BE2C (cell line): ENCODE results near the gene CLEC19A.
A peak's percentile ranks its signal among the peaks of the same experiment; 100 is the strongest.

ENCODE experiments used
- DNase-seq: peaks from one replicate; pipeline ENCODE4 v3.0.0-alpha.2; 2020
- H3K27me3 ChIP-seq: fragments of 250-450 bp; sonication (Bioruptor Pico); 2 replicates; pipeline ENCODE4 v1.5.1; 2020; ENCODE audit warnings: mild to moderate bottlenecking
- H3K36me3 ChIP-seq: fragments of 250-450 bp; sonication (Bioruptor Pico); 2 replicates; pipeline ENCODE4 v1.5.1; 2020; ENCODE audit warnings: mild to moderate bottlenecking
- H3K4me1 ChIP-seq: fragments of 250-450 bp; sonication (Bioruptor Pico); 2 replicates; pipeline ENCODE4 v1.5.1; 2020
- H3K4me3 ChIP-seq: 2 replicates; pipeline ENCODE4 v1.5.1; 2011; ENCODE audit warnings: low read depth, low read length
- H3K9me3 ChIP-seq: fragments of 250-450 bp; sonication (Bioruptor Pico); 2 replicates; pipeline ENCODE4 v1.5.1; 2020
- CTCF ChIP-seq: IDR thresholded peaks from 2 replicates; pipeline ENCODE4 v1.5.1; 2012; ENCODE audit warnings: mild to moderate bottlenecking, low read depth, low read length

CLEC19A gene

DNA sequence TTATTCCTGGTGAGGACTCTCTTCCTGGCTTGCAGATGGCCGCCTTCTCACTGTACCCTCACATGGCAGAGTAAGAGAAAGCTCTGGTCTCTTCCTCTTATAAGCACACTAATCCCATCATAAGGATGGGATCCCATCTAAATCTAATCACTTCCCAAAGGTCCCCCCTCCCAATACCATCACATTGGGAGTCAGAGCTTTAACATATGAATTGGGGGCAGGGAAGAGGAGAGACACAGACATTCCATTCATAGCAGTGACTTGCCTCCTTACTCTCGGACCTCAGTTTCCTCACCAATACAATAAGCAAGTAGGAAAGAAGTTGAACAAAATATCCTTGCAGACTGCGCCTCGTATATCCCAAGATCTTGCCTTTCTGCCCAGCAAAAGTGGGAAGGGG, 1.7 kb downstream of the CLEC19A start:
- H3K36me3 ChIP-seq = no peaks in the 10 kb centered on the region
- no peaks in the 10 kb centered on the region for H3K27me3 ChIP-seq
- no peak for TF ChIP-seq CTCF
- no peaks in the 10 kb centered on the region for H3K9me3 ChIP-seq
- H3K4me3 ChIP-seq = no peak overlapping the region
- DNase-seq = no peak
- H3K4me1 ChIP-seq = no peaks in the 10 kb centered on the region

DNA sequence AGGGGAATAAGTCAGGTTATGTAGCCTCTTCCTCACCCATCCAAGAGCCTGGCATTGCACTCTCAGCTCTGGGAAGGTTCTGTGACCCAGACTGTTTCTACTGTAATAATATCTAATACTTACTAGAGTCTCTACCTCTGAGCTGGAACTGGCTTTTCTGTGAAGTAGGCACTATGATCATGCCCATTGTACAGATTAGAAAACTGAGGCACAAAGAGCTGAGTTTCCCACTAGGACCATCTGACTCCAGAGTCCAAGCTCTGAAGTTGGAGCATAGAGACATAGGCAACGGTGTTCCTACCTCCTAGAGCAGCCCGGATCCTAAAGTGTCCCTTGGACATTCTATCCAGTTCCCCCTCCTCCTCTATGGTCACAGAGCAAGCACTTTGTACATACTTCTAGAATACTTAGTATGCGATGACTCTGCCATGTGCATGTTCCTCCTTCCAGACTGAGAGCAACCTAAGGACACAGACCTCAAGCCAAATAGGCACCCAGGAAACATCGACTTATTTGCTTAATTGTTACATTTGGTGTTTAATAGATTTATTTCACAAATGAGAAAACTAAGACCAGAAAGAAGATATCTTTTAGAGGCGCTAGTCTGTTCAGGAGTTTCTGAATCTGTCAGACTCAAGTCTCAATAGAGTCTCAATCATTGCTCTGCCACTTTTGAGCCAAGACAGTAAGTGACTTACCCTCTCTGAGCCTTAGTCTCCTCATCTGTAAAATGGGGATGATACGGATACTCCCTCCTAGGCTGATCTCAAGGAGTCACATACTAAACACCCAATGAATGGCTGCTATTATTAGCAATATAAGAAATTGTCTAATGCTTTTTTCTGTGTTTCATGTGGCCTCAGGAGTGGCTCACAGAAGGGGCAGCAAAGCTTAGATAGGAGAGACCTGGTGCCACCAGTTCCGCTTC, 3.6 kb downstream of the CLEC19A start:
- Histone ChIP-seq H3K4me1 (no peaks in the 10 kb centered on the region), H3K27me3 (no peaks in the 10 kb centered on the region), H3K4me3 (no peak overlapping the region), H3K9me3 (no peaks in the 10 kb centered on the region), H3K36me3 (no peaks in the 10 kb centered on the region)
- TF ChIP-seq CTCF = no peak
- no peak for DNase-seq

GRCh38 chr16:19289811-19290485, 4.4 kb downstream of the CLEC19A start:
- no peaks in the 10 kb centered on the region for H3K27me3 ChIP-seq
- no peaks in the 10 kb centered on the region for H3K36me3 ChIP-seq
- no peak for TF ChIP-seq CTCF
- H3K4me1 ChIP-seq = no peaks in the 10 kb centered on the region
- no peak overlapping the region for H3K4me3 ChIP-seq
- DNase-seq = peak; percentile 8
- no peaks in the 10 kb centered on the region for H3K9me3 ChIP-seq

DNA sequence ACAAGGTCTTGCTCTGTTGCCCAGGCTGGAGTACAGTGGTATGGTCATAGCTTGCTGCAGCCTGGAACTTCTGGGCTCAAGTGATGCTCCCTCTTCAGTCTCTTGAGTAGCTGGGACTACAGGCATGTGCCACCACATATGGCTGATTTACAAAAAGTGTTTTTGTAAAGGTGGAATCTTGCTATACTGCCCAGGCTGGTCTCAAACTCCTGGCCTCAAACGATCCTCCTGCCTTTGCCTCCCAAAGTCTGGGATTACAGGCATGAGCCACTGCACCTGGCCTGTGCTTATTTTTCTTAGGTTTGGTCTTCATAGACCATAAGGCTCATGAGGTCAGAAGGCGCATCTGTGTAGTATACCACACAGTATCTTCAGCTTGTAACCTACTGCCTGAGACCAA, 5.3 kb downstream of the CLEC19A start:
- no peak for TF ChIP-seq CTCF
- no peaks in the 10 kb centered on the region for H3K9me3 ChIP-seq
- no peaks in the 10 kb centered on the region for H3K27me3 ChIP-seq
- H3K36me3 ChIP-seq = no peaks in the 10 kb centered on the region
- H3K4me3 ChIP-seq = no peak overlapping the region
- no peak for DNase-seq
- no peaks in the 10 kb centered on the region for H3K4me1 ChIP-seq

DNA sequence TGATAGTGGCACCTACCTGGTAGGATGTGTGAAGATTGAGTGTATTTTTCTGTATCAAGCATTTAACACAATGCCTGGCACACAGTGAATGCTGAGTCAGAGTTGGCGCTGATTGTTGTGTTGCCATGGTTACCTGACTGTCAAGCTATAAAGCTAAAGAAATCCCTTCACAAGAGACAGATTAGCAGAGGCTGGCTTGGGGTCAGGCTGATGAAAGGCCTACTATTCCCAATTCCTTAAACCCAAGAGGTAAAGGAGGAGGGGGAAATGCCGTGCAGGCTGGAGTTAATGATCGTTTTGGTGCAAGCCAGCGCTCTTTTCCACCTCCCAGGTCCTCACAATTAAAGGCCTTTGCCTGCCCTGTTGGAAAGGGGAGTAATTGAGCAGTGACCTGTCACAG, 5.9 kb downstream of the CLEC19A start:
- no peaks in the 10 kb centered on the region for H3K4me1 ChIP-seq
- no peak for DNase-seq

More for the DNA sequence above, 5.9 kb downstream of the CLEC19A start:
- Histone ChIP-seq H3K4me3 (no peak overlapping the region), H3K36me3 (no peaks in the 10 kb centered on the region), H3K9me3 (no peaks in the 10 kb centered on the region), H3K27me3 (no peaks in the 10 kb centered on the region)
- no peak for TF ChIP-seq CTCF
